SHP77 treated with DMSO at 0.1 percent for 48 hours (cell line): ENCODE results near the gene SLC48A1.
"Not testable (repeated sequence)": the region's sequence is repeated elsewhere in the genome, so short reads cannot be mapped to it uniquely, and the experiment has no call there.

Experiments used
- DNase-seq: peaks from one replicate; lab custom pipeline; 2025; lab: John Stamatoyannopoulos, UW

The SLC48A1 gene

DNA sequence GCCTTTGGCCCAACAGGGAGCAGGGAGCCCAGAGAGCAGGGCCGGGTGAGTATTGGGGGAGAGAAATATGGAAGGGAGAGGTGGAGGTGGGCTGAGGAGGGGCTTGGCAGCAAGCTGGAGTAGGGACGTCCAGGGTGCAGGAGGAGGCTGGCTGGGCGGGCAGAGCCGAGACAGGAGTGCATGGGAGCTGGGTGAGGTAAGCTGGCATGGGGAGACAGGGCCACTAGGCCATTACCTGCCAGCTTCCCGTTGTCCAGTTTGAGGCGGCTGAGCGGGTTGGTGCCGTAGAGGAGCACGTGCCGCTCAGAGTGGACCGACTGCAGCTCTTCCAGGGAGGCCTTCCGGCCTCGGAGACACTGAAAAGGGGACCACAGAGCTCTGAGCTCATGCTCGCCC is 18.3 kb downstream of the SLC48A1 start:
- DNase-seq = no peak

GRCh38 chr12:47791874-47792273 is 18.8 kb downstream of the SLC48A1 start:
- no peak for DNase-seq

DNA sequence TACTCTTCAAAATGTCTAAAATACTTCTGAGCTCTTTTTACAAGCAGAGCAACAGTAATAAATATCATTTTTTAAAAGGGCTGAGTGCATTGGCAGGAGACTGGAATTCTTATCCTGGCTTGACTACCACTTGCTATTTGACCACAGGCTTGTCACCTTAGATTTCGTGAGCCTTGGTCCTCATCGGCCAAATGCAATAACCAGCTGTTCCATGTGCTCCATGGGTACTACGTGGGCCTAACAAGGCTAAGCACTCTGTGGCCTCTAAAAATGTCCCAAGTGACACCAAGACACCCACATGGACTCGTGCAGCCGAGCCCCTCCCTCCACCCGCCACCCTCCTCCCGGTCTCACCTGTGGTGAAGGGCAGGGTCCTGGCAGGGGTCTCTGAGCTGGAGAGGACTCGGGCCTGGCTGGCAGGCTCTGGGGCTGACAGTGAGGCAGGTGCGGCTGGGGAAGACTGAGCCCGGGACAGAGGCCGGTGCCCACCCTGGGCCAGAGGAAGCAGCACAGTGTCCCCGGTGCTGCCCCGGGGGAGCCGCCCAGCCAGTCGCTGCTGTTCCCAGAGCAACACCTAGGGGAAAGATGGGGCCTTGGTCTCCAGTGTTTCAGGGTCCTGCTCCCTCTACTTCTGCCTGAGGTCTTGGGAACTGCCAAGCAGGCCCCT is 20.1 kb downstream of the SLC48A1 start:
- no peak for DNase-seq

DNA sequence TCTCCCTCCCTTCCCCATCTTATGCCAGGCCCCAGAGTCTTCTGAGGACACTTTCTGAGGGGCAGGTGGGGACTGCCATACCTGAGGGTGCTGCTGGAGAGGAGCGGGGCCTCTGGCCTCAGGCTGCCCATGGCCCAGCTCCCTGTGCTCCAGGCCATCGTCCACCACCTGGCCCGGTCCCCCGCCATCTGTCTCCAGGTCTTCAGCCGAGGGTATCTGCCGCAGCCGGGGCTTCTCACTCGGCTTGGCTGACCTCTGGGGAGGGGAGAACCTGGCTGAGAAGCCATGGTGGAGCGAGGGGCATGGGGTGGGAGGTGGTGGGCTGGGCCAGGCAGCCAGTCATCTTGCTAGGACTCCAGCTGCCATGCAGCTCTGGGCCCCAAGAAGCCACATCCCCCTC is 21.6 kb downstream of the SLC48A1 start:
- no peak for DNase-seq

DNA sequence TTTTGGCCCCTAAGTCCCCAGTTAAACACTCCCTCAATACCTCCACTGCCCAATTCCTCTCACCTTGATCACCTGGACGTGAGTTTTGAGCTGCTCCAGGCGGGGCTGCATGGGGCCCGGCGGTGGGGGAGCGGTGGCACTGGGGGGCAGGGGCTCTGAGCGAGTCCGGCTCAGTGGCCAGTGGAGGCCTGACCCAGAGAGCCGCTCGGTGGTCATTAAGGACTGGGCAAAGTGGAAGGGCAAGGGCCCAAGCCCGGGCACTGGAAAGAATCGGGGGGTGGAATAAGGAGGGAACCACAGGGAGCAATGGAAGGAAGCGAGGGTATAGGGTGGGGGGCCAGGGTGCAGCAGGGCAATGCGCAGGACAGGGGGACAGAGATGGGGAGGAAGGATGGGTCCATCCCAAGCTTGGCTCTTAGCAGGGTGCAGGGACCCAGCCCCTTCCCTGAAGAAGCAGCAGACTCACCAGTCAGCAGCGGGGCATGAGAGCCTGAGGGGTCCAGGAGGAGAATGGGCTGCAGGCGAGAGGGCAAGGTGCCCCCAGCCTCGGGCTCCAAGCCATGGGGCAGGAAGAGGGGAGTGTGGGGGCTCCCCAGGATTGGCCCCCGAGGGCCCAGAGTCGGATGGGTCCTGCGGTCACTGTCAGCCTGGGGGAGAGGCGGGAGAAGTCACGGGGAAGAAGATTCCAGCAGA is 22.2 kb downstream of the SLC48A1 start:
- DNase-seq = no peak

GRCh38 chr12:47795814-47796411 is 22.9 kb downstream of the SLC48A1 start:
- DNase-seq = no peak

DNA sequence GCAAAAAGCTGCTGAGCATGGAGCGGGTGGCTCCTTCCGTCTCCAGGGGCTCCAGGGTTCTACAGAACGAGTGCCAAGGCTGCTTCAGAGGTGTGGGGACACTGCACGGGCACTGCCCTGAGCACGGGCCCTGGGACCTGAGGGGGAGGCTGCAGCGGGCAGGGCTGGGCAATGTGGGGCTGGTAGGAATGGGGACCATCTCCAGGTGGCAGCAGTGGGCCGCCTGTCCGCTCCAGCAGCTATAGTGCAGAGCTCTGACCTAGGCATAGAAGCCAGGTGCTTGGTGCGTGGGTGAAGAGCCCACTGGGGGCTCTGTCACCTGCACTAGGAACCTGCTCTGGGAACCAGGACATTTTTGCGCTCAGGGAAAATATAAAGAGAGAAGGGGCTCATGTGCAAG is 24.4 kb downstream of the SLC48A1 start:
- DNase-seq = no peak

- no peak for DNase-seq
Measured at GRCh38 chr12:47798382-47798948, 25.4 kb downstream of the SLC48A1 start.

- DNase-seq = no peak
Measured at GRCh38 chr12:47799357-47799955, 26.4 kb downstream of the SLC48A1 start.

- no peak for DNase-seq
Measured at GRCh38 chr12:47800582-47800981, 27.5 kb downstream of the SLC48A1 start.

DNA sequence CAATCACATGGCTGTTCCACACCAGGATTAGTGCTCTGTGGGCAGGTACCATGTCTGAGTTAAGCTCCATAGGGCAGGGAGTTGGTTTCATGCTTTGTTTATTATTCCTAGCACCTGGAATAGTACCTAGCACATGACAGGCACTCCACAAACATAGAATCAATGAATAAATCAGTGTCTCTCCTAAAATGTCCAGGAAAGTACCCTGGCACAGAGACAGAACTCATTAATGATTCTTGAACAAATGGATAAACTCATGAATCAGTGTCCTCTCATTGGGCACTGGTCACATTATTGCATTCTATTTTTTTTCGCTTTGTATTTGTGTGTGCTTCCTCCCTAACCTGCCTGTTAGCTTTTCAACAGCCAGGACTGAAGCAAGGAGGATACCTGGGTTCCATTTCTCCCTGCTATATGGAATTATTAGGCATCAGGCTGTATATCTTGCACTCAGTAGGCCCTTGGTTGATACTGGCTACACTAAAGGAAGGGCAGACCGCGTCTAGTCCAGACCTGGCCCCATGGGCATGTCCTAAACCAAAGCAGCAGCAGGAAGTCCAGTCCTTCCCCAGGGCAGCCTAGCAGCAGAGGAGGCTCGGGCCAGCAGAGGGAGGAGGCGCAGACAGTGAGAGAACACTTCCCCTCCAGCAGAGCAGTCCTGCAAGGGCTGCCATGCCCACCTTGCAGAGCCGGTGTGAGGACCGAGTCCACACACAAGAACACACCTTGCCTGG is 28.3 kb downstream of the SLC48A1 start:
- DNase-seq = no peak

DNA sequence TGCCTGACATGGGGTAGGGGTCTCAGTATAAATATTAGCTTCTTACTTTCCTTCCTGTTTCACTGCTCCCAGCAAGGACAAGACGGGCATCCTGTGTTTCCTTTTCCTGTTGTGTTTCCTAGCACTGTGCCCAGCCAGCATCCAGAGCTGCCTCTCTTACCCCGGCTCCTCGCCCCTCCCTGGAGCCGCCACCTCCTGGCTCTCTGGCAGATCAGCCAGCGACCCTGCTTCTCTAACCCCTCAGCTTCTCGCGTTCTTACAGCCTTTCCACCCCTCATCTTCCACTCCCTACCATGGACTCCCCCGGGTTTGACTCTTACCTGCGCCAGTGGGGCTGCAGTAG is 28.8 kb downstream of the SLC48A1 start:
- no peak for DNase-seq

GRCh38 chr12:47802312-47802711 is 29.3 kb downstream of the SLC48A1 start:
- DNase-seq = no peak

GRCh38 chr12:47803191-47803875 is 30.3 kb downstream of the SLC48A1 start:
- DNase-seq = no peak

GRCh38 chr12:47804171-47804570 is 31.1 kb downstream of the SLC48A1 start:
- DNase-seq = no peak

DNA sequence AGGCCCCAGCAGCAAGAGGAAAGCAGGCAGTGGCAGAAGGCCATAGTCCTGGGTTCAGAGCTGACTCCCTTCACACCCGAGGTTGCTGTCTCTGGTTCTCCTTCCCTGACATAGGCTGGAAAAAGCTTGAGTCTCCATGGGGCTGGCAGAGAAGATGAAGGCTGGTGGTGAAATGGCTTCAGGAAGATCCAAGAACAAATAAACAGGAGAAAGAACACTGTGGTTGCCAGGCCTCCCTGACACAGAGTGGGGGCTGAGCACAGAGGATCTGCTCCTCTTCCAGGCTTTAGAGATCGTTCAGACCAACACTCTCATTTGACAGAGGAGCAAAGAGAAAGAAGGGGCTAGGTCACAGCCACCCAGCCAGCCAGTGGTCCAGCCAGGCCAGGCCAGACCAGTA is 32.4 kb downstream of the SLC48A1 start:
- no peak for DNase-seq

- no peak for DNase-seq
Measured at GRCh38 chr12:47807338-47807737, 34.3 kb downstream of the SLC48A1 start.

DNA sequence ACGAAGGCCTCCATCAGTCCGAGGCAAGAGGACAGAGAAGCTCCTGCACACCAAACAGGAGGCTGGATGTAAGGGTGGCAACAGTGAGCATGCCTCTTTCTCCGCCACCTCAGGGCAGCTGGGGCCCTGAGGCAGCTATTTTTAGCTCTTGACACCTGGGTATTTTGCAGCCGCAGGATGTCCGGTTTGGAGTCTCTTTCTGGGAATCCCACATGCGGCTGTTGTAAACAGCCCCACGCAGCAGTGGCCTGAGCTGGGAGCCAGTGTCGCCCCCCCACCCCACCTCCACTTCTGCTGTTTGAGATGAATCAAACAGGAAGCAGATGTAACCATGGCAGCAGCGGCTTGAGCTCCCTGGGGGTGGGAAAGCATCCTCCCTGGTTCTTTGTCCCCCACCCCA is 35.0 kb downstream of the SLC48A1 start:
- DNase-seq = peak; percentile 16

DNA sequence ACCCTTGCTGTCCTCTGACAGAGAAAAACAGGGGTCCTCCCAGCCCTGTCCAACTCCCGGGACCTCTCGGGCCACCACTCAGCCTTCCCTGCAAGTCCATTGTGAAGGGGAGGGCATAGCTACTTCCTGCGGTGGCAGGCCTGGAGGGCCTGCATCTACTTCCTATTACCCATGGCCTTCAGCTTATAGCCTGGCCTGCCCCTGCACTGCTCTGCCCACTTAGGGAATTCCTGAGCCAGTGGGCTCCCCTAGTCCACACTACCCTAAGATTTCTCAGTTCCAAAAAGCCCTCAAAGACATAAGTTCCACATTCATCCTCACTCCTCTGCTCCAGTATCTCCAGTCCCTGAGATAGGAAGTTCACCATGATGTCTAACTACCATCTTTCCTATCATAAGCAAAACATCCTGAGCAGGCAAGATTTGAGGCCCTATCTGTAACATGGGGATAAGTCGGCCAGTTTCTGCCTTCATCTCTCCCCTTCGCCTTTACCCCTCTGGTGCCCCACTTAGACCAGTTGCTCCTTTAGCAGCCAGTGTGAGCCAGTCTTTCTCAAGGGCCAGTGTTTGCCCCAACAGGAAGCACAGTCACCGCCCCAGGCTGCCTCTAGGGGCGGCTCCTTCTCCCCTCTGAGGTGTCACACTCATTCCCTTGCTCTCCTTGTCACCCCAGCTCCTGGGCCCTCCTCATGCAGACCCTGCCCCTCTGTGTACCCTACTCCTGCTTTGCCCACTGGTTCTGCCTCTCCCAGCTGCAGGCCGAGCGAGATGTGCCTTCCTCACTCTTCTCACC is 35.7 kb downstream of the SLC48A1 start:
- DNase-seq = no peak

DNA sequence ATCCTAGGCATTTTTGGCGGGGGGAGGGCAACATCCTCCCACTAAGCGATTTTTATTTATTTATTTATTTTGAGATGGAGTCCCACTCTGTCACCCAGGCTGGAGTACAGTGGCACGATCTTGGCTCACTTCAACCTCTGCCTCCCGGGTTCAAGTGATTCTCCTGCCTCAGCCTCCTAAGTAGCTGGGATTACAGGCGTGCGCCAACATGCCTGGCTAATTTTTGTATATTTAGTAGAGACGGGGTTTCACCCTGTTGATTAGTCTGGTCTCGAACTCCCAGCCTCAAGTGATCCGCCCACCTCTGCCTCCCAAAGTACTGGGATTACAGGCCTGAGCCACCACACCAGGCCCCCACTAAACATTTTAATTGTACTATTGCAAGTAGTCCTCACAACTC is 36.5 kb downstream of the SLC48A1 start:
- not testable (repeated sequence) for DNase-seq

GRCh38 chr12:47811072-47811396 is 38.0 kb downstream of the SLC48A1 start:
- no peak for DNase-seq
